GM12874 (cell line): ENCODE data around the gene TMEM44.

ENCODE experiments used
- TF ChIP-seq, protein P1 (sequence below): IDR thresholded peaks from 2 replicates; pipeline ENCODE4 v1.5.1; 2011; ENCODE audit warnings: low read depth, mild to moderate bottlenecking, control low read depth, low read length, moderate library complexity; ENCODE audit not compliant: insufficient read depth

Gene TMEM44

DNA sequence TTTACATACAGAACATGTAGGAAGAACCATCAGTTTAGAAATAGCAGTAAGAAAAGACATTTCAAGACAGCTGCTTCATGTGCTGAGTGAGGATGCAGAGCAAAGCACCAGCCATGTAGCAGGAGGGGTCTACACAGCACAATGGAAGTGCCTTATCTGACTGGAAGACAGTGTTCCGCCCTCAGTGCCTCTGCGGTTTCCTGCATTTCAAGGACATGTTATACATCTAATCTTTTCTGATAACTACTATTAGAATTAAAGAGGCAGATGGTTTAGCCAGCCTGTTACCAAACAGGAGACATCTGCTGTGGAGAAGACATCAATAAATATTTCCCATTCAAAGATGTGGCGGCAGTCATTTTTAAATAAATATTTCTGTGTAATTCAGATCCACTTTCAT is 28.2 kb upstream of the TMEM44 start:
- TF ChIP-seq, protein P1, sequence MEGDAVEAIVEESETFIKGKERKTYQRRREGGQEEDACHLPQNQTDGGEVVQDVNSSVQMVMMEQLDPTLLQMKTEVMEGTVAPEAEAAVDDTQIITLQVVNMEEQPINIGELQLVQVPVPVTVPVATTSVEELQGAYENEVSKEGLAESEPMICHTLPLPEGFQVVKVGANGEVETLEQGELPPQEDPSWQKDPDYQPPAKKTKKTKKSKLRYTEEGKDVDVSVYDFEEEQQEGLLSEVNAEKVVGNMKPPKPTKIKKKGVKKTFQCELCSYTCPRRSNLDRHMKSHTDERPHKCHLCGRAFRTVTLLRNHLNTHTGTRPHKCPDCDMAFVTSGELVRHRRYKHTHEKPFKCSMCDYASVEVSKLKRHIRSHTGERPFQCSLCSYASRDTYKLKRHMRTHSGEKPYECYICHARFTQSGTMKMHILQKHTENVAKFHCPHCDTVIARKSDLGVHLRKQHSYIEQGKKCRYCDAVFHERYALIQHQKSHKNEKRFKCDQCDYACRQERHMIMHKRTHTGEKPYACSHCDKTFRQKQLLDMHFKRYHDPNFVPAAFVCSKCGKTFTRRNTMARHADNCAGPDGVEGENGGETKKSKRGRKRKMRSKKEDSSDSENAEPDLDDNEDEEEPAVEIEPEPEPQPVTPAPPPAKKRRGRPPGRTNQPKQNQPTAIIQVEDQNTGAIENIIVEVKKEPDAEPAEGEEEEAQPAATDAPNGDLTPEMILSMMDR, result no peak

DNA sequence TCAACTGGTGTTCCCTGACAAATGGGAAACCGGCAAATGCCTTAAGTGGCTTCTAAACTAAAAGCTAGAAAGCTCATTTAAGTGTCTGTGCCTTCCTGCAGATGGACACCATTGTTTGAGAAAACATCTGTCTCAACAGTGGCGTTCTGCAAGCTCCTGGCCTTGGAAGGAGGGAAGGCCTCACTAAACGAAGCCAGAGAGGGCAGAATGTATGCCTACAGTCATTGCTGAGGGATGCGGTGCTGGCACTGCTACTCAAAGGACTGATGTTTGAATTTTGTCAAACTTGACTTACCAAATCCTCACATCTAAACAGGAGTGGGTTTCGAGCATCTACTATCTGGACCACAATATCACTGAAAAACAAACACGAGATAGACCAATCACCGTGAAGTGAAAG is 26.6 kb upstream of the TMEM44 start:
- TF ChIP-seq, protein P1, result no peak

DNA sequence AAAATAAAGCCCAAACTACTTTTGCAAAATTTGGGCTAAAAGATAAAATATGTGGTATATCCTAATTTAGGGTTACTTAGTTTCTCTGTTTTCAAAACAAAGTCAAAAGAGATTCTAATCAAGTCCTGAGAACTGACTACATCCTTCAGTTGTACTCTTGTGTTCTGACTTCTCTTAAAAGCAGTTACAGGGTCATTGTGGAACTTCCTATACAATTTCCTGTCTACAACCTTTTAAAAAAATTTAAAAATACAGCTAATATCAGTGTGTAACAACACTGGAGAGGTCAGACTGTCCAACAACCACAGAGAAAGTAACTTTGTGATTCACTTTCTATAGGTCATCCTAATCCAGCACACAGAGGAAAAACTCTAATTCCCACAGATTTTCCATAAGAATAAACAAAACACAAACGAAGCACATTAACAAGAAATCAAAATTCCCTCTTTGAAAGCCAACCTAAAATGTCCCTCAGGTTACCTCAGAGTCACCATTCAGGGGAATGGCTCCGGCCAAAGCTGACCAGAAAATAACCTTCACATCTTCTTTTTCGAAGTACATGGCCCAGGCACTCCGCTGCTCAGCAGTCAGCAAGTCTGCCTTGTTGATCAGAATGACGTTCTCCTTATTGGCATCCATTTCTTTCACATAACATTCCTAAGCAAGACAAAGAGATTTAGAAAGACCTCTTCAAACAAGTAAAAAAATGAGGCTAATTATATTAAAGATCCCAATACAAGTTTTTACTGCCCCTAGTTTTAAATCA is 25.4 kb upstream of the TMEM44 start:
- TF ChIP-seq, protein P1, result no peak

DNA sequence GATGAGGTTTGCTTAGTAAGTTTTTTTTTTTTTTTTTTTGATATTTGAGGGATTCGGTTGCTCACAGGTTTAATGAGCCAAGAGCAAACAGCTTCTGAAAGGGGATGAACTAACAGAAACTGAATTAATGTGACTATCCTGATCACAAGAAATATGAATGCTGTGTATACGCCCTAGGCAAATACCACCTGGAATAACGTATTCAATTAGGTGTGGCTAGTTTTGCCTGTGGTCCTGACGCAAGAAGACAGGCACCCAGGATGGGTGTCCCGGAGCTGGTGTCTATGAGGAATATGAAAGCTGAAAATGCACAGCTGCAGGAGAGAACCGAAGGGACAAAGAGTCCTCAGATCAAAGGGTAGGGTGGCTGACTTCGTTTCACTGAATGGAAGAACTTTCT is 24.2 kb upstream of the TMEM44 start:
- TF ChIP-seq, protein P1, result no peak

DNA sequence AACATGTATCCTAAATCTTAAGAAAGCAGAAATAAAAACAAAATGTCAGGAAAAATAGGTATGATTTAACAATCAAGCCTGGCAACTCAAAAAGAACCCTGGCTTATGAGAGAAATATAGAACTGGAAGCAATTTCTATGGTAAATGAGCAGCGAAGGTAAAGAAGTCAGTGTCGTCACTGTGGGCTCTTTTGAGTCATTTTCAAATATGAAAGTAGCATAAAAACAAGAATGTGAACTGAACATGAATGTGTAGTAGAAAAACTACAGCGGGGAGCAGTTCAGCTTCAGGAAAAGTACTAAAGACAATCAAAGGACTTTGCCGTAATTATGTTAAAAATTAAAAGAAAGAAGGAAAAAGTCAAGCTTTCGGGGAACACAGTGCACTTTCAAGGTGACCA is 21.2 kb upstream of the TMEM44 start:
- TF ChIP-seq, protein P1, result no peak

DNA sequence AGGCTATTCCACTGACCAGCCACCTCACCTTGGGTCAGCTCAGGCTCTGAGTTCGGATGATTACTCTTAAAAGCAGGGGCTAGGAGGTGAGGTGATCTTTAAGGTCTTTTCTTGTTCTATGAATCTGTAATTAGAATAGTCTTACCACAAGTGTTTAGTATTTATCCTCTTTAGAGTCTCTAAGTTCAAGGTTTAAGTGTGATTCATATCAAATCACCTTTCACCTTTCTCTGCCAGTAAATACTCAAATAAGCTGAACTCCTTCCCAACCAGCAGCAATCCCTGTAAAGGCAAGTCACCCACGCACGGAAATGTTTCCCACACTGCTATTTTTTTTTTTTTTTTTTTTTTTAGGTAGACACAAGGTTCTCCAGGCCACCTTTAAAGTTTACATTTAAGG is 14.5 kb upstream of the TMEM44 start:
- TF ChIP-seq, protein P1, result no peak

- TF ChIP-seq, protein P1, result no peak
These were observed 9.6 kb upstream of the TMEM44 start for GRCh38 chr3:194642769-194643168.
